Activated CD8-positive, alpha-beta memory T cell treated with anti-CD3 and anti-CD28 coated beads, Interleukin-2, amount 10 ng/mL, durations not matched to agents 7 days and 5 days (primary cell): ENCODE results near the gene FAM221B. TPM values are rescaled to one million over a fixed set of nuclear protein-coding genes. Genes with fewer than 3 reads are reported as not detected.

ENCODE experiments used
- ATAC-seq: fragments of 150-1000 bp; cut with Tn5 transposase; one replicate; pipeline ENCODE4 v1.10.0; 2021; ENCODE audit warnings: moderate library complexity
- CTCF ChIA-PET: fragments of 350-600 bp; sonication (Branson Sonifier 250); formaldehyde crosslinking; loops from one replicate; lab custom pipeline; 2021; ENCODE audit warnings: antibody characterized with exemption; lab: Charles Lee
- DNase-seq: peaks from one replicate; pipeline ENCODE4 v3.0.0-alpha.2; 2020
- H3K27ac Mint-ChIP-seq: one replicate; pipeline ENCODE4 v1.8.0; 2021; ENCODE audit warnings: mild to moderate bottlenecking, mixed read lengths
- H3K27me3 Mint-ChIP-seq: one replicate; pipeline ENCODE4 v1.8.0; 2021; ENCODE audit warnings: mixed read lengths
- H3K36me3 Mint-ChIP-seq: one replicate; pipeline ENCODE4 v1.8.0; 2021; ENCODE audit warnings: mild to moderate bottlenecking, mixed read lengths
- H3K4me1 Mint-ChIP-seq: one replicate; pipeline ENCODE4 v1.8.0; 2021; ENCODE audit warnings: mixed read lengths
- H3K4me3 Mint-ChIP-seq: one replicate; pipeline ENCODE4 v1.8.0; 2021; ENCODE audit warnings: mild to moderate bottlenecking, moderate library complexity, mixed read lengths
- H3K9me3 Mint-ChIP-seq: one replicate; pipeline ENCODE4 v1.8.0; 2022; ENCODE audit warnings: low read depth, mixed read lengths
- total RNA-seq, 2 experiments: library from RNA; stranded (reverse); gene quantifications; one replicate each; pipeline ENCODE4 v1.2.3, GENCODE V29; 2021

Gene FAM221B
- total RNA-seq, 2 experiments from 2014 or later = not detected

DNA sequence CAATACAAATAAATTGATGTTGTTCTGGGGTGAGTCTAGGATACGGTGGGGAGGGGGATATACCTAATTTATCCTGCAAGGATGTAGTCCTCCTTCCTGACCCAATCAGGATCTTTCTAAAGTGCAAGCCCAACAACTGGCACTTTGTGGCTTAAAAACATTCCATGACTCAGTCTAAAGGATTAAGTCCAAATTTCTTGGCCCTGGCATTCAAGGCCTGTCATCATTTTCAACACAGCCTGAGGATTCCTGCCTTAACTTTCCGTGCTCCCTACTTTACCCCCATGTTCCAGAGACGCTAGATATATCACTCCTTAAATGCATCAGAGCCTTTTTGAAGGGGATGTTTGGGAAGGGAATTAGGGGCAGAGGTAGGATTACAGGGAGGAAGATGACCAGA is 1.0 kb downstream of the FAM221B start:
- Mint-ChIP-seq H3K9me3 (no peaks in the 10 kb centered on the region), H3K27ac (no peak overlapping the region), H3K36me3 (no peaks in the 10 kb centered on the region), H3K27me3 (peaks cover 4% of the 10 kb centered on the region), H3K4me3 (no peak overlapping the region), H3K4me1 (peaks cover 19% of the 10 kb centered on the region)
- DNase-seq (no peak), ATAC-seq (no peak)
- CTCF ChIA-PET = interaction anchor here (1.6 to 5.9 kb wide), 7 partner anchors 8 to 78 kb away, joined by 5 to 74 read pairs (median 9); no protein-coding TSS in a partner anchor

DNA sequence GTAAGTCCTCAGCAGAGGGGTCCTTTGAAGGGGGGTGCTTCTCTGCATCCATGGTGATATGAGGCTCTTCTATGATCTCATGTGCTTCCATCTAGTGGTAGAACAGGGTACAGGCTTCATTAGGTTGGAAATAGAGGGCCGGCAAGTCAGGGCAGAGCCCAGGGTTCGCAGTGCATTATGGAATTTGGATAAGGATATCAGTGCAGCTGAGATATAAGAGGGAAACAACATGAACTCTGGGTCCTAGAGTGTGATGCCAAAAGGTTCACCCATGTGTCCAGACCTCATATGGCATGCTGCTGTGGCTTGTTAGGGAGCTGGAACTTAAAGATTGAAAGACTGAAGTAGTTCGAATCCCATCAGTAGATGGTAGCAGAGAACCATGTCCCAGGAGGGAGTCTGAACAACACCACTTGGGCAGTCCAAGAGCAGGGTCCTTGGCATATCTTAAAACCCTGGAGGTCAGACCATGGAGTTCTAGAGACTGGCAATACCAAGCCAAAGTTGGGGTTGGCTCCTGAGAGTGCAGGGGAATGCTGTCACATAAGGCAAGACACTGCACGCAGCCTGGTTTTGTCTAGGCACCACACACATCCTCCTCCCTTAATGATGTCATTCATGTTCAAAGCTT is 2.3 kb downstream of the FAM221B start:
- H3K9me3 Mint-ChIP-seq = no peaks in the 10 kb centered on the region
- no peak overlapping the region for H3K4me3 Mint-ChIP-seq
- H3K27me3 Mint-ChIP-seq = peaks cover 4% of the 10 kb centered on the region
- DNase-seq = peak; percentile 53
- H3K4me1 Mint-ChIP-seq = peaks cover 19% of the 10 kb centered on the region
- no peak overlapping the region for H3K27ac Mint-ChIP-seq
- CTCF ChIA-PET = interaction anchor here (0.7 to 5.9 kb wide), 37 partner anchors 9 to 222 kb away, joined by 3 to 74 read pairs (median 5); partner anchors contain the start of genes HINT2 and SPAG8
- peak; percentile 26 for ATAC-seq
- H3K36me3 Mint-ChIP-seq = no peaks in the 10 kb centered on the region

DNA sequence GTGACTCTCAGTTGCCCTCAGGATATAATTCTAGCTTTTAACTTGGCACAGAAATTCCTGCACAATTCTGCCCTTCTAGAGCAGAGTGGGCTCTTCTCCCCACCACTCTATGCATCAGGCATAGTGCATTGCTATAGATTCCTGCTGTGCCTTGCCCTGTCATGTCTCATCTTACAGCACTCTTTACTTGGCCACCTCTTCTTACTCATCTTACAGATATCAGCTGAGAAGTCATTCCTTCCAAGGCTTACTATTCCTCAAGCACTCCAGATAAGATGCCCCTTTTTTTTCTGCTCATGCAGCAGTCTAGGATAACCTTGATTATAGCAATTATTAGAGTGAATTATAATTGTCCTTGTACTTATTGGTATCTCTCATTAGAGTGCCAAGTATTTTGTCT is 5.6 kb downstream of the FAM221B start:
- CTCF ChIA-PET = interaction anchor here (0.9 to 2.4 kb wide), 3 partner anchors 10 to 59 kb away, joined by 3 to 13 read pairs (median 8); partner anchors contain the start of gene SPAG8
- ATAC-seq (no peak), DNase-seq (no peak)
- H3K4me3 Mint-ChIP-seq = no peak overlapping the region
- H3K27me3 Mint-ChIP-seq = peaks cover 4% of the 10 kb centered on the region
- H3K36me3 Mint-ChIP-seq = no peaks in the 10 kb centered on the region
- H3K27ac Mint-ChIP-seq = no peak overlapping the region
- H3K4me1 Mint-ChIP-seq = peaks cover 8% of the 10 kb centered on the region
- H3K9me3 Mint-ChIP-seq = no peaks in the 10 kb centered on the region

DNA sequence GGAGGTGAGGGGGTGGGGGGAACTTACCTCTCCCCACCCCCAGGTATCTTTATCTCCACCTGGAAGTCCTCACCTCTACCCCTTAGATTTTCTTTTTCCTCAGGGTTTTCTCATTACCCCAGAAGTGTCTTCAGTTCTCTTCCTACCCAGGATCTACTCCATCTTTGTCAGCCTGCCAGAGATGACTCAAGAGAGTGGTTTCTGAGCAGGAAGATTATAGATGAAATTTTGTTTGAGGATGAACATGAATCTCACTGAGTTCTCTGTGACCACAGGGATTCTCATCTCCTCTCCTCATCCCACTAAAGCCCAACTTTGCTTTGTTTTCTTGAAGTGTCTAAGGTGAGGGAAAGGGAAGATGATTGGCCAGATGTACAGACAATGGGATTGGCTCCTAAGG is 8.5 kb downstream of the FAM221B start:
- no peaks in the 10 kb centered on the region for H3K36me3 Mint-ChIP-seq
- H3K27me3 Mint-ChIP-seq = no peaks in the 10 kb centered on the region
- ATAC-seq (no peak), DNase-seq (no peak)
- no peak overlapping the region for H3K27ac Mint-ChIP-seq
- no peaks in the 10 kb centered on the region for H3K9me3 Mint-ChIP-seq
- H3K4me1 Mint-ChIP-seq = peaks cover 7% of the 10 kb centered on the region
- no peak overlapping the region for H3K4me3 Mint-ChIP-seq
- CTCF ChIA-PET = no interaction called here

DNA sequence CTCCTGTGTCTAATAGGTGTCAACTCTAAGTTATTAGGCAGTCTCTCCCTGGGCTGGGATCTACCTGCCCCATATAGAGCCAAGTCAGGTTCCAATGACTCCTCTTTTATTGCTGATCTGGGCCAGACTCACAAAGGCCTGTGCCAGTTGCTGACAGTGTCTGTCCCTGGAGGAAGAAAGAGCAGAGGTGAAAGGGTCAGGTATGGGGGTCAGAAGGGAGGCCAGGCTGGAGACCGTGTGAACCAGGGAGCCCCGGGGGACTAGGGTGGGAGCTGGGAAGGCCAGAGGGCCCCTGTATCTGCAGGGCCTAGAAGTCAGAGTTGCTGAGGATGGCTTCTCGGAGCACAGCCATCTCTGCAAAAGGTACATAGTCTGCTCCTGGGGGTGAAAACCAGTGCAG is 10.2 kb downstream of the FAM221B start:
- Mint-ChIP-seq H3K4me3 (no peak overlapping the region), H3K36me3 (no peaks in the 10 kb centered on the region), H3K27me3 (no peaks in the 10 kb centered on the region), H3K4me1 (peaks cover 17% of the 10 kb centered on the region), H3K27ac (no peak overlapping the region), H3K9me3 (no peaks in the 10 kb centered on the region)
- DNase-seq (no peak), ATAC-seq (no peak)
- CTCF ChIA-PET = no interaction called here

DNA sequence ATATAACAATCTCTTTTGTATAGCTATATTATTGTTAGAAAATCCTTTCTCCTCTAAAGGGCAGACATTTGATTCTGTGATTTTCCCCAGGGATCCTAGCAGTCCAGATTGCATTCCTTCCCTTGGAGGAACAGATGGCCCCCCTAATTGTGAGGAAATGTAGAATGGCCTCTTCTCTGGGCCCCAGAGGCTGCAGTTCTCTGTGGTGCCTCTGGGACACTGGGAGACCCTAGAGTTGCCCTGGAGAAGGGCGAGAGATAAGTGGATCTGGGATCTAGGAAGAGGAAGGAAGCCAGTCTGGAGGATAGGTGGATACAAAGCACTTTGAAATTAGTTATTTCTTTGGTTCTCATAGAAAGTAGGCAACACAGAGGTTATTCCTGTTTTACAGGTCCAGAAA is 11.8 kb downstream of the FAM221B start:
- H3K27me3 Mint-ChIP-seq = peaks cover 2% of the 10 kb centered on the region
- ATAC-seq (no peak), DNase-seq (no peak)
- H3K27ac Mint-ChIP-seq = no peak overlapping the region
- peaks cover 32% of the 10 kb centered on the region for H3K4me1 Mint-ChIP-seq
- no peaks in the 10 kb centered on the region for H3K9me3 Mint-ChIP-seq
- no peak overlapping the region for H3K4me3 Mint-ChIP-seq
- CTCF ChIA-PET = interaction anchor here (1.5 kb wide), 1 partner anchor 9 kb away, joined by 14 read pairs; no protein-coding TSS in a partner anchor
- H3K36me3 Mint-ChIP-seq = no peaks in the 10 kb centered on the region

DNA sequence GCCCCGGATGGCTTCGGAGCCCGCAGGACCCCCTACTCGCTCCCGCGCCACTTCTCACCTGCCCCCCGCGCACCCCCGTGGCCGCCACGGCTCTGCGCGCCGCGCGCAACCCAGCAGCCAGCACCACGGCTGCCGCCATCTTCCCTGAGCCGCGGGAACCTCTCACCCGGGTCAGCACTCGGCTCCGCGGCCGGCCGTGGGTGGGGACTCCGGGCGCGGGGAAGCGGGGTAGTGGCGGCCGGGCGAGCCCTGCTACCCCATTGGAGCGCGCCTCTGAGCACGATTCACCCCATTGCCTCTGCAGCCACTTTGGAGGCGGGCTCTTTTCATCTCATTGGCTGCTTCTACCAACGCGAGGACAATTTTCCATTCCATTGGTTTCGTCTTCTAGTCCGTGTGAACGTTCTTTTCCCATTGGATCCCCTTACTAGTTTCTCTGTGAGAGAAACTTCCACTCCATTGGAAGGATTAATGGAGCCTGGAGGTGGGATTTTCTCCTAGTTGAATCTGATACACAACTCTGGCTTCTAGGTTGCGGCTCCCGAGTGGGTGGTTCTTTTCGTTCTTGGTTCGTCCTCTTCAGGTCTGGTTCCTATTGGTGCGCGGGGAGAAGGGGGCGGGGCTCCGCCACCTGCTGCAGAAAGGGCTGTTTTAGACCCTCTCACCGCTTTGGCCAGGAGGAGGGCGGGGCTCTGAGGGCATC is 13.5 kb downstream of the FAM221B start, which contains the start of gene HINT2:
HINT2 (minus strand) TSS at position 202 of the 703 bp plus-strand sequence; CDS start at position 139, 63 bp downstream.
- H3K36me3 Mint-ChIP-seq = no peaks in the 10 kb centered on the region
- CTCF ChIA-PET = interaction anchor here (0.8 to 3.2 kb wide), 13 partner anchors 8 to 211 kb away, joined by 3 to 14 read pairs (median 3); partner anchors contain the start of genes CREB3, GBA2, RGP1 and TLN1
- peak within 1 kb of the TSS; percentile 84 for H3K4me3 Mint-ChIP-seq
- peak within 1 kb of the TSS; percentile 97 for H3K27ac Mint-ChIP-seq
- DNase-seq (peak; percentile 100), ATAC-seq (peak; percentile 83)
- peaks cover 45% of the 10 kb centered on the region for H3K4me1 Mint-ChIP-seq
- no peaks in the 10 kb centered on the region for H3K9me3 Mint-ChIP-seq
- H3K27me3 Mint-ChIP-seq = peaks cover 2% of the 10 kb centered on the region

DNA sequence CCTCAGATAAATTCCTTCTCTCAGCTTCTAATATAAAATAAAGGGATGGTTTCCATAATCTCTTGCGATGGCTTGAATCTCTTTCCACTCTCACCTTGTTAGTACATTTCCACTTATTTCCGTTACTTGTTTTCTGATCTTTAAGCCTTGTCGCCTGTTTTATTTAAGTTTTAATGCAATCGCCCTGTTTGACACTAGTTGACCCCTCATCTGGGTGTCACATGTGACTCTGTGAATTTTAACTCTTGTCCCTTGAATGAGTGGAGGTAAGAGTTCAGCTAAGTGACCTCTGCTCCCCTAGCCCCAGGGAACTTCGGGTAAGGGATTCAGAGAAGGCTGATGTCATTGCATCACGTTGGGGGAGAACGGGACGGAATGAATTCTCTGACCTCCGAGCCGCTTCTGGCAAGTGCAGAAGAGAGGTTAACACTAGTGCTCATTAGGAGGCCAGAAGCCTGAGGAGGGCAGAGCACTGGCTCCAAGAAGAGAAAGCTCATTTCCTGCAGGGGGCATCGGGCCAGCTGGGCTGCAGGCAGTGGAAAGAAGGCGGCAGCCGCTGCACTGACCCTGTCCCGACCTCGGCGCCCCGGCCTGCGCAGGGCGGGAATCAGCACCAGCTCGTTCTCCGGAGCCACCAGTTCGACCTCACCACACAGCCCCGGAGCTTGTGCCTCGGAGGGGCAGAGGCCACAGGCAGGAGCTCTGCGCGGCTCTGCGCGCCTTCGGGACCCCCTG is 14.3 kb downstream of the FAM221B start:
- peaks cover 2% of the 10 kb centered on the region for H3K27me3 Mint-ChIP-seq

DNA sequence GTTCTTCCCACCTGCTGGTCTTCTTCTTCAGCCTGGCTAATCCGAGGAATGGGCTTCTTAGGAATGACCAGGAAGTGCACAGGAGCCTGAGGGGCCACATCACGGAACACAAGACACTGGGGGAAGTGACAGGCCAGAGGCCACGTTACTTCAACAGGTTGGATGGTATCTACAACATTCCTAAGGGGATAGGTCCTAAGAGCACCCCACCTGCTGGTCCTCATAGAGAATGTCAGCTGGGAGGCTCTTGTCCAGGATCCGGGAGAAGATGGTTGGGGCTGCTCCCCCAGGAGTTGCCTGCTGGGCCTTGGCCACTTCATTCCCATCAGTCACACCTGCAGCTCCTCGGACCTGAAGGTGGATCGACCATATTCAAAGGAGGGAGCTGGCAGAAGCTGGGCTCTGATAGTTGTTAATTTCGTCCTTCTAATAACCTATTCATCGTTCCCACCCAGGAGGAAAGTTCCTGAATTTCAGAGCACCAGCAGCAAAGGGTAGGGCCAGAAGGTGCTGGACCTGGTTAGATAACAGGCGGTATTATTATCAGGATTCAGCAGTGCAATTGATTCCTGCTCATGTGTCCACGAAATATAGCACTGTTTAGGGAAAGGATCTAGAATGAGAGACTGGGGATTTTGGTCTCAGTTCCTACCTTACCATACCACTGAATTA is 15.0 kb downstream of the FAM221B start:
- Mint-ChIP-seq H3K4me1 (peaks cover 44% of the 10 kb centered on the region), H3K36me3 (peaks cover 2% of the 10 kb centered on the region), H3K4me3 (peak overlapping the region; percentile 84), H3K27me3 (peaks cover 2% of the 10 kb centered on the region), H3K9me3 (no peaks in the 10 kb centered on the region), H3K27ac (peak overlapping the region; percentile 97)
- DNase-seq (no peak), ATAC-seq (no peak)
- CTCF ChIA-PET = interaction anchor here (1.0 to 3.2 kb wide), 10 partner anchors 9 to 210 kb away, joined by 3 to 13 read pairs (median 5); partner anchors contain the start of genes GBA2 and RGP1

More for the DNA sequence above, 14.3 kb downstream of the FAM221B start:
- Mint-ChIP-seq H3K27ac (peak overlapping the region; percentile 97), H3K4me3 (peak overlapping the region; percentile 84), H3K9me3 (no peaks in the 10 kb centered on the region), H3K4me1 (peaks cover 44% of the 10 kb centered on the region), H3K36me3 (peaks cover 2% of the 10 kb centered on the region)
- DNase-seq (peak; percentile 79), ATAC-seq (peak; percentile 8)
- CTCF ChIA-PET = interaction anchor here (0.8 to 3.2 kb wide), 11 partner anchors 9 to 210 kb away, joined by 3 to 13 read pairs (median 3); partner anchors contain the start of genes CREB3, GBA2, RGP1 and TLN1

DNA sequence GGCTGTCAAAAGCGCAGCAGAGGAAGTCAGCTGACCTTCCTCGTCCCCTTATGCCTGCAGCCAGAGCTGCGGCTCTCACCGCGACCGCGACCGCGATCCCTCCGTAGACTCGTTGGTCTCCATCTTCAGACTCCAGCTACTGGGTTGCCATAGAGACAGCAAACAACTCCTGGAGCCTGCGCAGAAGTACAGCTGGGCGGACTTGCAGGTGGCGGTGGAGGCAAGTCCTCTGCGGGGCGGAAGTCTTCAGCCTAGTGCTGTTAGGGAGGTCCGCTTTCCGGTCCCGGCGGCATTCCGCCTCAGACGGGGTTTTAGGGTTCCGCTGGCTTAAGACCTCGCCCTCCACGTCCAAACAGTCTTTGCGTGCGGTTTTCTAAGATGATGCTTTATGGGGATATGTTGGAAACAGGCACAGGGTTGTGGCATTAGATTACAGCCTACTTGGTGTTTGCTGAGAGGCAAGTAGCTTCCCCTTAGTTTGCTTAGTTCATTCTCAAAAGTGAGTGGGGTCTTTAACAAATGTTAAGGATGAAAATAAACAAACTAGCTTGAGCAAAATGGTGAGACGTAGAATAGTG is 16.4 kb downstream of the FAM221B start, which contains the start of gene SPAG8:
SPAG8 (minus strand) TSS at position 238 of the 578 bp plus-strand sequence; CDS start at position 123, 115 bp downstream.
- H3K27ac Mint-ChIP-seq = peak within 1 kb of the TSS; percentile 95
- CTCF ChIA-PET = interaction anchor here (0.9 to 3.2 kb wide), 21 partner anchors 11 to 208 kb away, joined by 3 to 13 read pairs (median 6); partner anchors contain the start of genes CCDC107, CREB3, GBA2 and RGP1
- H3K4me3 Mint-ChIP-seq = peak within 1 kb of the TSS; percentile 75
- H3K9me3 Mint-ChIP-seq = no peaks in the 10 kb centered on the region
- H3K27me3 Mint-ChIP-seq = peaks cover 2% of the 10 kb centered on the region
- H3K4me1 Mint-ChIP-seq = peaks cover 44% of the 10 kb centered on the region
- DNase-seq (peak; percentile 99), ATAC-seq (peak; percentile 69)
- H3K36me3 Mint-ChIP-seq = peaks cover 2% of the 10 kb centered on the region

DNA sequence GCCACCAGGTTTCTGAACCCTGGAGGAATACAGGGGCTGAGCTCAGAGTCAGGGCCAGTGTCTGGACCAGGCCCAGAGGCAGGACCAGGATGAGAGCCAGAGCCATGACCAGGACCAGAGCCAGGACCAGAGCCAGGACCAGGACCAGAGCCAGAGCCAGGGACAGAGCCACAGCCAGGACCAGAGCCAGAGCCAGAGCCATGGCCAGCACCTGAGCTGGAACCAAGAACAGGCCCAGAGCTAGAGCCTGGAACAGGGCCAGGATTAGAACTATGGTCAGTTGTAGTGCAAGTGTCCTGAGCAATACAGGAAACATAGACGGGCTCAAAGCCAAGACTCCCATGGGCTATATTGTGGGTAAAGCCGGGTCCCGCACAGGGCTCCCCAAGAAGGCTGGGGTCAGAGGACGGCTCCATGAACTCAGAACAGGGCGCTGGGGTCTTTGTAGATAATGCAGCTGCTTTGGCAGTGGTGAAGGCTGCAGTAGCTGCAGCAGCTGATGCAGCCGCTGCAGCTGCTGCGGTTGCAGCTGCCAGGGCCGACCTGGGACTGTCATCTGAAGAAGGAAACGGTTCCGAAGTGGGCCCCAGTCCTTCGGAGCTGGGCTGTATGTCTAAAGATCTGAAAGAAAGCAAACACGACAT is 17.0 kb downstream of the FAM221B start:
- Mint-ChIP-seq H3K4me1 (peaks cover 44% of the 10 kb centered on the region), H3K27ac (peak overlapping the region; percentile 95), H3K9me3 (no peaks in the 10 kb centered on the region), H3K27me3 (peaks cover 2% of the 10 kb centered on the region), H3K4me3 (peak overlapping the region; percentile 75), H3K36me3 (peaks cover 6% of the 10 kb centered on the region)
- DNase-seq (no peak), ATAC-seq (no peak)
- CTCF ChIA-PET = interaction anchor here (1.0 to 3.2 kb wide), 20 partner anchors 11 to 208 kb away, joined by 3 to 13 read pairs (median 6); partner anchors contain the start of genes CREB3, GBA2, RGP1 and TLN1
